Brain microvascular endothelial cell (primary cell): ENCODE measurements around the gene HTR2A.

Experiments used
- DNase-seq: peaks from one replicate; pipeline ENCODE4 v3.0.0-alpha.2; 2020
- H3K27ac ChIP-seq: fragments of 250-450 bp; sonication (Bioruptor Pico); 2 replicates; pipeline ENCODE4 v1.5.1; 2020; ENCODE audit warnings: mild to moderate bottlenecking, moderate library complexity
- H3K27me3 ChIP-seq: fragments of 250-450 bp; sonication (Bioruptor Pico); replicated peaks from 2 replicates; pipeline ENCODE4 v1.5.1; 2020; ENCODE audit warnings: mild to moderate bottlenecking
- H3K36me3 ChIP-seq: fragments of 250-450 bp; sonication (Bioruptor Pico); replicated peaks from 2 replicates; pipeline ENCODE4 v1.5.1; 2020; ENCODE audit warnings: mild to moderate bottlenecking
- H3K4me3 ChIP-seq: 2 replicates; pipeline ENCODE4 v1.5.1; 2011; ENCODE audit warnings: low read depth, mild to moderate bottlenecking, control low read depth, low read length, moderate library complexity
- in situ Hi-C: cut with HindIII; loops from 2 replicates; pipeline ENCODE4 v1.10.0; 2017; ENCODE audit warnings: low sequenced_read_pairs, low pct_ligation_motif_present
- TF ChIP-seq, protein P1 (sequence below): IDR thresholded peaks from 2 replicates; pipeline ENCODE4 v1.5.1; 2011; ENCODE audit warnings: low read depth, mild to moderate bottlenecking, moderate library complexity, low read length, control low read depth, inconsistent platforms; ENCODE audit errors: missing control alignments

The HTR2A gene

GRCh38 chr13:46871557-46871956 is 25.3 kb downstream of the HTR2A start:
- in situ Hi-C loops, result no loop called here
- TF ChIP-seq, protein P1, sequence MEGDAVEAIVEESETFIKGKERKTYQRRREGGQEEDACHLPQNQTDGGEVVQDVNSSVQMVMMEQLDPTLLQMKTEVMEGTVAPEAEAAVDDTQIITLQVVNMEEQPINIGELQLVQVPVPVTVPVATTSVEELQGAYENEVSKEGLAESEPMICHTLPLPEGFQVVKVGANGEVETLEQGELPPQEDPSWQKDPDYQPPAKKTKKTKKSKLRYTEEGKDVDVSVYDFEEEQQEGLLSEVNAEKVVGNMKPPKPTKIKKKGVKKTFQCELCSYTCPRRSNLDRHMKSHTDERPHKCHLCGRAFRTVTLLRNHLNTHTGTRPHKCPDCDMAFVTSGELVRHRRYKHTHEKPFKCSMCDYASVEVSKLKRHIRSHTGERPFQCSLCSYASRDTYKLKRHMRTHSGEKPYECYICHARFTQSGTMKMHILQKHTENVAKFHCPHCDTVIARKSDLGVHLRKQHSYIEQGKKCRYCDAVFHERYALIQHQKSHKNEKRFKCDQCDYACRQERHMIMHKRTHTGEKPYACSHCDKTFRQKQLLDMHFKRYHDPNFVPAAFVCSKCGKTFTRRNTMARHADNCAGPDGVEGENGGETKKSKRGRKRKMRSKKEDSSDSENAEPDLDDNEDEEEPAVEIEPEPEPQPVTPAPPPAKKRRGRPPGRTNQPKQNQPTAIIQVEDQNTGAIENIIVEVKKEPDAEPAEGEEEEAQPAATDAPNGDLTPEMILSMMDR, result no peak
- no peak for DNase-seq
- H3K36me3 ChIP-seq, result no peaks in the 10 kb centered on the region
- H3K27me3 ChIP-seq, result no peaks in the 10 kb centered on the region
- no peak overlapping the region for H3K4me3 ChIP-seq
- H3K27ac ChIP-seq, result no peak overlapping the region

- no peak for DNase-seq
- Histone ChIP-seq H3K4me3 (no peak overlapping the region), H3K36me3 (no peaks in the 10 kb centered on the region), H3K27me3 (no peaks in the 10 kb centered on the region), H3K27ac (no peak overlapping the region)
- in situ Hi-C loops, result no loop called here
- TF ChIP-seq, protein P1, result no peak
Observed at GRCh38 chr13:46868091-46868490, 28.8 kb downstream of the HTR2A start.

DNA sequence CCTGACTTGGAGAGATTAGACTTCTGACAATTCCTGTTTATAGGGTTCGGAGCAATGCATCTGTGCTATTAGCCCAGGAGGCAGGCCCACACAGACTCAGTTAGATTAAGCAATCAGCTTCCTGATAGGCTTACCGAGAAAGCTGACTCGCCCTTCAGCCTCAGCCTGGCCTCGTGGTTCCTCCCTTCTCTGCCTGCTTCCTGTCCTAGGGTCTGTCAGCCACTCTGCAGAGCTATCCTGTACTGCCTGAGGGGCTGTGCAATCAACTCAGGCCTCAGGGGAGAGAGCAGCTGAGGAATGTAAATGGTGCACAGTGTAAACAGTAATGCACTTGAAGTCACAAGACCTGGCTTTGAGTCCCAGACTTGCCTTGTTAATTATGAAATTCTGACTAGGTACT is 30.7 kb downstream of the HTR2A start:
- H3K27me3 ChIP-seq, result no peaks in the 10 kb centered on the region
- no peak overlapping the region for H3K27ac ChIP-seq
- TF ChIP-seq, protein P1, result no peak
- H3K4me3 ChIP-seq, result no peak overlapping the region
- peak; percentile 21 for DNase-seq
- in situ Hi-C loops, result no loop called here
- H3K36me3 ChIP-seq, result no peaks in the 10 kb centered on the region

DNA sequence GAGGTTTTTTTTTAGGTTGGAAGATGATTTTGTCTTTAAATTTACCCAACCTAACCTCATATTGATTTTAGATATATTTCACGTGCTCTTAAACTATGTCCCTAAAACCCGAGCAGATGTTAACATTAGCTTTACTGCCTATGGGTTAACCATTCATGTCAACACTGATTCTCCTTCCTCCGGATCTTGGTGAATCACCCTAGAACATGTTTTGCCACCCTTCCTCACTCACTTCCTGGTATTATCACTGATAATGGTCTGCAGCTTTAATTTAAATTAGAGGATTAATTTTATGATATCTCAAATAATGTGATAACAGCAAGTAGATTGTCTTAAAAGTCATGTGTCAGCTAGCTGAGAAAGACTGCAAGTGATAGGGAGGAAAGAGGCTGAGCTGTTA is 31.9 kb downstream of the HTR2A start:
- no peak overlapping the region for H3K27ac ChIP-seq
- TF ChIP-seq, protein P1, result no peak
- no peak overlapping the region for H3K4me3 ChIP-seq
- H3K36me3 ChIP-seq, result no peaks in the 10 kb centered on the region
- DNase-seq, result no peak
- in situ Hi-C loops, result no loop called here
- H3K27me3 ChIP-seq, result no peaks in the 10 kb centered on the region

DNA sequence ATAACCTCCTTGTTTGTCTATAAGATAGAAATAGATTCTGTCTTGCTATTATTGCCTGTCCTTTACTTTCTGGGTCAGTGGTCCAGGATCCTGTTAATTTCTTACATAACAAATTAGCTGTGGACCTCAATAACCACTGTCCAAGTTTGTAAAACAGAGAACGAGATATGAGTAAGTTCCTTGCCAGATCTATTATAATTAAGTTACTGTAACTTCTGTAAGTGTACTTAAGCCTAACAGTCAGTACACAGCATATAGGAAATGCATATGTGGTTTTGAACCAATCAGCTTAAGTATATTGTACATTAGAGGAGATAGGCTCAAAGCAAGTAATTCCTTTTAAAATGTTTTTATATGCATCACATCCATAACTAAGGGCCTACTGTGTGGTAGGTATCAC is 34.9 kb downstream of the HTR2A start:
- Histone ChIP-seq H3K27ac (no peak overlapping the region), H3K36me3 (no peaks in the 10 kb centered on the region), H3K4me3 (no peak overlapping the region), H3K27me3 (no peaks in the 10 kb centered on the region)
- DNase-seq, result no peak
- in situ Hi-C loops, result no loop called here
- TF ChIP-seq, protein P1, result no peak

- TF ChIP-seq, protein P1, result no peak
- in situ Hi-C loops, result no loop called here
- no peaks in the 10 kb centered on the region for H3K36me3 ChIP-seq
- H3K27me3 ChIP-seq, result no peaks in the 10 kb centered on the region
- H3K27ac ChIP-seq, result no peak overlapping the region
- DNase-seq, result no peak
- H3K4me3 ChIP-seq, result no peak overlapping the region
Observed at GRCh38 chr13:46860722-46861121, 36.1 kb downstream of the HTR2A start.
